Peyer's patch (tissue), 4 donors: ENCODE data around the gene DENND2C. TPM values are rescaled to one million over a fixed set of nuclear protein-coding genes. Genes with fewer than 3 reads are reported as not detected.

Experiments
- DNase-seq, 3 donors: peaks; one replicate each; pipeline ENCODE4 v3.0.0-alpha.2; 2017 to 2019
- H3K27ac ChIP-seq, 4 donors: fragments of 200-600 bp; sonication (generic); one replicate each; pipeline ENCODE4 v1.5.1; 2016 to 2019
- H3K27me3 ChIP-seq, 2 donors: fragments of 200-600 bp; sonication (generic); one replicate each; pipeline ENCODE4 v1.5.1; 2019
- H3K36me3 ChIP-seq, 3 donors: fragments of 200-600 bp; sonication (generic); one replicate each; pipeline ENCODE4 v1.5.1; 2016 to 2019
- H3K4me1 ChIP-seq, 4 donors: fragments of 200-600 bp; sonication (generic); one replicate each; pipeline ENCODE4 v1.5.1; 2016 to 2019
- H3K4me3 ChIP-seq, 4 donors: fragments of 200-600 bp; sonication (generic); 1 replicate in 3 of 4; 2 replicates in 1 of 4; pipeline ENCODE4 v1.5.1; 2016 to 2019; ENCODE audit warnings: mild to moderate bottlenecking in 1 of 4
- H3K9me3 ChIP-seq, 4 donors: fragments of 200-600 bp; sonication (generic); one replicate each; pipeline ENCODE4 v1.5.1; 2016 to 2019; ENCODE audit warnings: mild to moderate bottlenecking in 1 of 4
- CTCF ChIP-seq, 6 experiments: fragments of 450-650 bp in 4 of 6; fragments of 200-600 bp in 2 of 6; sonication (generic) in 1 of 6; IDR thresholded peaks; one replicate each; pipeline ENCODE4 v1.5.1; 2017 to 2019; ENCODE audit warnings: antibody characterized with exemption in 6 of 6, mild to moderate bottlenecking in 3 of 6, moderate library complexity in 1 of 6
- POLR2A ChIP-seq, 2 donors: fragments of 450-650 bp; IDR thresholded peaks; one replicate each; pipeline ENCODE4 v1.5.1; 2017; ENCODE audit warnings: antibody characterized with exemption in 2 of 2, mild to moderate bottlenecking in 2 of 2, moderate library complexity in 2 of 2
- total RNA-seq, 4 donors: library from RNA; depleted of rRNA; stranded (reverse); fragments of >200 nt; gene quantifications; one replicate each; pipeline ENCODE4 v1.1.0, GENCODE V29; 2016

The DENND2C gene
- total RNA-seq, 4 donors from 2014 or later: 0.35 to 17.3 (median 0.82) TPM

- Histone ChIP-seq H3K9me3 (no peaks in the 10 kb centered on the region), H3K4me1 (peaks cover 0 to 7% (median 0%) of the 10 kb centered on the region in 4 donors), H3K27me3 (no peaks in the 10 kb centered on the region), H3K4me3 (no peak overlapping the region), H3K36me3 (no peaks in the 10 kb centered on the region), H3K27ac (no peak overlapping the region)
- no peak for DNase-seq
- TF ChIP-seq POLR2A (IDR thresholded peaks at IDR 0.05): no peak
- TF ChIP-seq CTCF (IDR thresholded peaks at IDR 0.05): no peak
Observed at GRCh38 chr1:114671939-114672275, 2.1 kb upstream of the DENND2C start.

GRCh38 chr1:114671011-114671938 is 1.4 kb upstream of the DENND2C start:
- TF ChIP-seq CTCF (IDR thresholded peaks at IDR 0.05) (peak in 5 of 6 experiments; percentile 22 to 47 (median 37)), POLR2A (IDR thresholded peaks at IDR 0.05) (no peak)
- Histone ChIP-seq H3K9me3 (no peaks in the 10 kb centered on the region), H3K27ac (no peak overlapping the region), H3K27me3 (no peaks in the 10 kb centered on the region), H3K4me3 (no peak overlapping the region), H3K4me1 (peaks cover 0 to 7% (median 0%) of the 10 kb centered on the region in 4 donors), H3K36me3 (no peaks in the 10 kb centered on the region)
- DNase-seq: no peak

- TF ChIP-seq POLR2A (IDR thresholded peaks at IDR 0.05) (peak in 1 of 2 donors; percentile 42), CTCF (IDR thresholded peaks at IDR 0.05) (peak in 5 of 6 experiments; percentile 5 to 28 (median 17))
- H3K27ac ChIP-seq: peak overlapping the region in 3 of 4 donors; percentile 64 to 74 (median 70)
- H3K4me3 ChIP-seq: peak overlapping the region; percentile 54 to 73 (median 67)
- DNase-seq: peak; percentile 89 to 97 (median 94)
- H3K9me3 ChIP-seq: no peaks in the 10 kb centered on the region
- H3K4me1 ChIP-seq: peaks cover 0 to 7% (median 0%) of the 10 kb centered on the region in 4 donors
- no peaks in the 10 kb centered on the region for H3K27me3 ChIP-seq
- no peaks in the 10 kb centered on the region for H3K36me3 ChIP-seq
Observed at GRCh38 chr1:114670083-114671010, 498 bp upstream of the DENND2C start.

GRCh38 chr1:114668784-114669561 is 876 bp downstream of the DENND2C start:
- H3K4me1 ChIP-seq: peaks cover 0 to 7% (median 0%) of the 10 kb centered on the region in 4 donors
- H3K27ac ChIP-seq: peak overlapping the region in 2 of 4 donors; percentile 64 to 70
- H3K4me3 ChIP-seq: peak overlapping the region; percentile 54 to 73 (median 67)
- no peak for TF ChIP-seq POLR2A (IDR thresholded peaks at IDR 0.05)
- no peak for TF ChIP-seq CTCF (IDR thresholded peaks at IDR 0.05)
- no peaks in the 10 kb centered on the region for H3K9me3 ChIP-seq
- H3K36me3 ChIP-seq: no peaks in the 10 kb centered on the region
- DNase-seq: no peak
- H3K27me3 ChIP-seq: no peaks in the 10 kb centered on the region

- no peak overlapping the region for H3K4me3 ChIP-seq
Observed at GRCh38 chr1:114668373-114668772, 1.5 kb downstream of the DENND2C start.

More at GRCh38 chr1:114668373-114668772, 1.5 kb downstream of the DENND2C start:
- no peaks in the 10 kb centered on the region for H3K36me3 ChIP-seq
- no peaks in the 10 kb centered on the region for H3K27me3 ChIP-seq
- no peak overlapping the region for H3K27ac ChIP-seq
- H3K9me3 ChIP-seq: no peaks in the 10 kb centered on the region
- TF ChIP-seq CTCF (IDR thresholded peaks at IDR 0.05) (no peak), POLR2A (IDR thresholded peaks at IDR 0.05) (no peak)
- peaks cover 0 to 7% (median 0%) of the 10 kb centered on the region in 4 donors for H3K4me1 ChIP-seq
- no peak for DNase-seq
